IMR-90 (cell line): ENCODE results near the gene HAS3. TPM values are rescaled to one million over a fixed set of nuclear protein-coding genes. Genes with fewer than 3 reads are reported as not detected.

Experiments used
- ATAC-seq: fragments of 200-7000 bp; cut with Tn5 transposase; 2 replicates; pipeline ENCODE4 v1.9.1; 2020; ENCODE audit warnings: low read depth, mild to moderate bottlenecking, moderate library complexity
- BruUV-seq: library from RNA; stranded (reverse); fragments of 400-500 nt; replicated peaks from 2 replicates; lab custom pipeline; 2021; lab: Mats Ljungman, UMichigan
- CTCF ChIA-PET: fragments of 300-600 bp; formaldehyde crosslinking; extraction: SDS; loops from one replicate; lab custom pipeline; 2021; ENCODE audit warnings: antibody characterized with exemption; lab: Yijun Ruan, JAX
- POLR2A ChIA-PET: fragments of 300-600 bp; sonication (Branson Sonifier 250); formaldehyde crosslinking; loops from one replicate; lab custom pipeline; 2022; ENCODE audit warnings: antibody characterized with exemption; ENCODE audit not compliant: unreplicated experiment; lab: Charles Lee
- DNase-seq: peaks from one replicate; pipeline ENCODE4 v3.0.0; 2013
- H2AFZ ChIP-seq: replicated peaks from 2 replicates; pipeline ENCODE3; 2013; ENCODE audit warnings: low read length, mild to moderate bottlenecking; ENCODE audit not compliant: poor library complexity
- H2AK5ac ChIP-seq: 2 replicates; pipeline ENCODE4 v1.6.1; 2013; ENCODE audit warnings: low read depth, low read length, inconsistent platforms
- H2AK9ac ChIP-seq: replicated peaks from 2 replicates; pipeline ENCODE3; 2013; ENCODE audit warnings: mild to moderate bottlenecking, low read depth, low read length, moderate library complexity; ENCODE audit not compliant: poor library complexity
- H2BK120ac ChIP-seq: 2 replicates; pipeline ENCODE4 v1.6.1; 2013; ENCODE audit warnings: low read depth, low read length, inconsistent platforms
- H2BK15ac ChIP-seq: 3 replicates; pipeline ENCODE4 v1.6.1; 2013; ENCODE audit warnings: low read depth, low read length, inconsistent platforms
- H2BK20ac ChIP-seq: 2 replicates; pipeline ENCODE4 v1.6.1; 2013; ENCODE audit warnings: low read depth, mild to moderate bottlenecking, inconsistent platforms, low read length, moderate library complexity
- H2BK5ac ChIP-seq: 2 replicates; pipeline ENCODE4 v1.6.1; 2013; ENCODE audit warnings: mild to moderate bottlenecking, low read depth, low read length, inconsistent platforms; ENCODE audit not compliant: poor library complexity, severe bottlenecking
- H3K14ac ChIP-seq: replicated peaks from 2 replicates; pipeline ENCODE4 v1.6.1; 2013; ENCODE audit warnings: low read depth, low read length, inconsistent platforms
- H3K18ac ChIP-seq: 2 replicates; pipeline ENCODE4 v1.6.1; 2013; ENCODE audit warnings: low read depth, low read length, control low read depth
- H3K23ac ChIP-seq: 2 replicates; pipeline ENCODE4 v1.6.1; 2013; ENCODE audit warnings: low read depth, low read length, inconsistent platforms
- H3K27ac ChIP-seq: 2 replicates; pipeline ENCODE4 v1.5.1; 2013; ENCODE audit warnings: mild to moderate bottlenecking, control low read depth, low read length; ENCODE audit not compliant: insufficient read depth
- H3K27me3 ChIP-seq: 2 replicates; pipeline ENCODE4 v1.6.1; 2013; ENCODE audit warnings: low read length; ENCODE audit not compliant: control insufficient read depth, insufficient read depth
- H3K36me3 ChIP-seq: 2 replicates; pipeline ENCODE4 v1.6.1; 2013; ENCODE audit warnings: low read length, mixed read lengths; ENCODE audit not compliant: control insufficient read depth, insufficient read depth
- H3K4ac ChIP-seq: 2 replicates; pipeline ENCODE4 v1.6.1; 2013; ENCODE audit warnings: low read depth, low read length, inconsistent platforms
- H3K4me1 ChIP-seq: 2 replicates; pipeline ENCODE4 v1.6.1; 2013; ENCODE audit warnings: low read length, mixed read lengths; ENCODE audit not compliant: control insufficient read depth, insufficient read depth
- H3K4me2 ChIP-seq: 2 replicates; pipeline ENCODE4 v1.6.1; 2013; ENCODE audit warnings: low read depth, mild to moderate bottlenecking, control low read depth, low read length, moderate library complexity
- H3K4me3 ChIP-seq: 2 replicates; pipeline ENCODE4 v1.5.1; 2013; ENCODE audit warnings: low read depth, mild to moderate bottlenecking, control low read depth, low read length, moderate library complexity; ENCODE audit not compliant: insufficient read depth
- H3K56ac ChIP-seq: 2 replicates; pipeline ENCODE4 v1.6.1; 2013; ENCODE audit warnings: low read length, inconsistent platforms; ENCODE audit not compliant: insufficient read depth; ENCODE audit errors: extremely low read depth
- H3K79me1 ChIP-seq, 2 experiments: 2 replicates each; pipeline ENCODE4 v1.6.1; 2013; ENCODE audit warnings: low read length in 2 of 2, inconsistent platforms in 1 of 2, low read depth in 1 of 2
- H3K9ac ChIP-seq: 2 replicates; pipeline ENCODE4 v1.6.1; 2013; ENCODE audit warnings: low read depth, low read length, control low read depth
- H3K9me1 ChIP-seq: 2 replicates; pipeline ENCODE4 v1.6.1; 2013; ENCODE audit warnings: low read length, inconsistent platforms; ENCODE audit not compliant: insufficient read depth
- H3K9me3 ChIP-seq: 2 replicates; pipeline ENCODE4 v1.6.1; 2013; ENCODE audit warnings: low read length; ENCODE audit not compliant: control insufficient read depth, insufficient read depth
- H4K20me1 ChIP-seq: 2 replicates; pipeline ENCODE4 v1.6.1; 2013; ENCODE audit warnings: low read length, inconsistent platforms; ENCODE audit not compliant: insufficient read depth
- H4K5ac ChIP-seq: 2 replicates; pipeline ENCODE4 v1.6.1; 2013; ENCODE audit warnings: mild to moderate bottlenecking, low read depth, low read length, control low read depth
- H4K8ac ChIP-seq, 2 experiments: 2 replicates each; pipeline ENCODE4 v1.6.1; 2013; ENCODE audit warnings: low read depth in 2 of 2, low read length in 2 of 2, control low read depth in 1 of 2, inconsistent platforms in 1 of 2
- H4K91ac ChIP-seq: 2 replicates; pipeline ENCODE4 v1.6.1; 2013; ENCODE audit warnings: low read depth, low read length, inconsistent platforms; ENCODE audit not compliant: insufficient read depth
- BHLHE40 ChIP-seq: fragments of 150-350 bp; IDR thresholded peaks from 2 replicates; pipeline ENCODE4 v1.6.1; 2016; ENCODE audit warnings: mild to moderate bottlenecking, low read depth, low read length
- CEBPB ChIP-seq: IDR thresholded peaks from 2 replicates; pipeline ENCODE4 v1.6.1; 2012; ENCODE audit warnings: low read depth, low read length, improper control_type of control experiment
- CHD1 ChIP-seq: IDR thresholded peaks from 2 replicates; pipeline ENCODE4 v1.6.1; 2012; ENCODE audit warnings: low read depth, low read length, improper control_type of control experiment
- FOS ChIP-seq: fragments of 150-350 bp; IDR thresholded peaks from 2 replicates; pipeline ENCODE4 v1.6.1; 2016; ENCODE audit warnings: low read depth, low read length
- MAFK ChIP-seq: IDR thresholded peaks from 2 replicates; pipeline ENCODE4 v1.6.1; 2012; ENCODE audit warnings: low read depth, low read length, improper control_type of control experiment
- MAZ ChIP-seq: IDR thresholded peaks from 2 replicates; pipeline ENCODE4 v1.6.1; 2012; ENCODE audit warnings: low read depth, mild to moderate bottlenecking, low read length, improper control_type of control experiment, moderate library complexity, borderline replicate concordance
- MXI1 ChIP-seq: IDR thresholded peaks from 2 replicates; pipeline ENCODE4 v1.6.1; 2012; ENCODE audit warnings: low read depth, mild to moderate bottlenecking, low read length, moderate library complexity, borderline replicate concordance
- NFE2L2 ChIP-seq: fragments of 150-350 bp; IDR thresholded peaks from 2 replicates; pipeline ENCODE4 v1.6.1; 2016; ENCODE audit warnings: low read depth, mild to moderate bottlenecking, low read length
- POLR2A ChIP-seq: IDR thresholded peaks from 2 replicates; pipeline ENCODE4 v1.6.1; 2012; ENCODE audit warnings: mild to moderate bottlenecking, low read depth, low read length
- RAD21 ChIP-seq: IDR thresholded peaks from 2 replicates; pipeline ENCODE4 v1.6.1; 2012; ENCODE audit warnings: low read length, improper control_type of control experiment
- RCOR1 ChIP-seq: IDR thresholded peaks from 2 replicates; pipeline ENCODE4 v1.6.1; 2012; ENCODE audit warnings: mild to moderate bottlenecking, low read length, improper control_type of control experiment; ENCODE audit not compliant: insufficient replicate concordance
- RFX5 ChIP-seq: IDR thresholded peaks from 2 replicates; pipeline ENCODE4 v1.8.0; 2012; ENCODE audit warnings: low read depth, mild to moderate bottlenecking, low read length, moderate library complexity
- SMC3 ChIP-seq: fragments of 150-350 bp; IDR thresholded peaks from 2 replicates; pipeline ENCODE4 v1.6.1; 2016; ENCODE audit warnings: low read depth, mild to moderate bottlenecking, antibody characterized with exemption, low read length, moderate library complexity
- USF2 ChIP-seq: fragments of 150-350 bp; IDR thresholded peaks from 2 replicates; pipeline ENCODE4 v1.6.1; 2017; ENCODE audit warnings: mild to moderate bottlenecking, antibody characterized with exemption, low read length, low read depth
- WGBS, 2 experiments: methylation state at CpG; one replicate each; pipeline versions ENCODE4 v1.1.5 to v1.1.7; 2013; ENCODE audit warnings: missing lambda C conversion rate in 2 of 2; ENCODE audit not compliant: insufficient read length in 1 of 2; ENCODE audit errors: extremely low coverage in 2 of 2; 5-methylcytosine and 5-hydroxymethylcytosine counted together
- dilution Hi-C: fragments of 300-500 bp; cut with HindIII; formaldehyde crosslinking; loops from one replicate; pipeline ENCODE4 v1.14.3; 2018; ENCODE audit warnings: low sequenced_read_pairs; ENCODE audit not compliant: unreplicated experiment
- in situ Hi-C: fragments of 300-500 bp; cut with MboI; formaldehyde crosslinking; loops from 3 replicates; pipeline ENCODE4 v1.14.3; 2019; ENCODE audit warnings: low sequenced_read_pairs, inconsistent platforms, mixed read lengths
- intact Hi-C: fragments of 100-400 bp; cut with micrococcal nuclease; formaldehyde crosslinking; loops from 2 replicates; pipeline ENCODE4 v1.10.0; 2022
- polyA plus RNA-seq, 3 experiments: library from polyadenylated mRNA; depleted of rRNA; stranded (reverse); fragments of >200 nt; gene quantifications; 2 replicates each; pipeline ENCODE4 v1.2.3, GENCODE V29; 2012; ENCODE audit warnings: low replicate concordance in 1 of 3
- total RNA-seq: library from RNA; depleted of rRNA; stranded (reverse); fragments of >200 nt; gene quantifications from 2 replicates; pipeline ENCODE4 v1.2.3, GENCODE V29; 2012
- TF ChIP-seq, protein P1 (sequence below): conservative IDR thresholded peaks from 2 replicates; pipeline ENCODE4 v1.5.1; 2012; ENCODE audit warnings: mild to moderate bottlenecking, low read depth, low read length, improper control_type of control experiment
- TF ChIP-seq, protein P2 (sequence below): fragments of 150-350 bp; IDR thresholded peaks from 2 replicates; pipeline ENCODE4 v1.6.1; 2016; ENCODE audit warnings: low read depth, mild to moderate bottlenecking, low read length, moderate library complexity, borderline replicate concordance

The HAS3 gene
- total and polyA plus RNA-seq, 2 of the 4 experiments (the other 2 are of a cell fraction) = 0.36 to 0.97 TPM

- no peak for ATAC-seq
- ChIA-PET POLR2A (no interaction called here), CTCF (no interaction called here)
These were observed 18.3 kb upstream of the HAS3 start for GRCh38 chr16:69087161-69087581.

More at GRCh38 chr16:69087161-69087581, 18.3 kb upstream of the HAS3 start:
- H3K18ac ChIP-seq = no peak overlapping the region
- no peak overlapping the region for H3K4me3 ChIP-seq
- no peak overlapping the region for H3K23ac ChIP-seq
- no peak overlapping the region for H2AK9ac ChIP-seq
- no peak overlapping the region for H4K91ac ChIP-seq
- H4K20me1 ChIP-seq = no peaks in the 10 kb centered on the region
- H4K8ac ChIP-seq = no peak overlapping the region
- H2AFZ ChIP-seq = no peak overlapping the region
- no peak overlapping the region for H4K5ac ChIP-seq
- intact Hi-C loops (no loop called here), in situ Hi-C loops (no loop called here), dilution Hi-C loops (no loop called here)
- no peaks in the 10 kb centered on the region for H3K27me3 ChIP-seq
- no peak overlapping the region for H3K4ac ChIP-seq
- no peak overlapping the region for H3K27ac ChIP-seq
- H2AK5ac ChIP-seq = no peak overlapping the region
- no peak for DNase-seq
- TF ChIP-seq SMC3 = no peak
- TF ChIP-seq, protein P1, sequence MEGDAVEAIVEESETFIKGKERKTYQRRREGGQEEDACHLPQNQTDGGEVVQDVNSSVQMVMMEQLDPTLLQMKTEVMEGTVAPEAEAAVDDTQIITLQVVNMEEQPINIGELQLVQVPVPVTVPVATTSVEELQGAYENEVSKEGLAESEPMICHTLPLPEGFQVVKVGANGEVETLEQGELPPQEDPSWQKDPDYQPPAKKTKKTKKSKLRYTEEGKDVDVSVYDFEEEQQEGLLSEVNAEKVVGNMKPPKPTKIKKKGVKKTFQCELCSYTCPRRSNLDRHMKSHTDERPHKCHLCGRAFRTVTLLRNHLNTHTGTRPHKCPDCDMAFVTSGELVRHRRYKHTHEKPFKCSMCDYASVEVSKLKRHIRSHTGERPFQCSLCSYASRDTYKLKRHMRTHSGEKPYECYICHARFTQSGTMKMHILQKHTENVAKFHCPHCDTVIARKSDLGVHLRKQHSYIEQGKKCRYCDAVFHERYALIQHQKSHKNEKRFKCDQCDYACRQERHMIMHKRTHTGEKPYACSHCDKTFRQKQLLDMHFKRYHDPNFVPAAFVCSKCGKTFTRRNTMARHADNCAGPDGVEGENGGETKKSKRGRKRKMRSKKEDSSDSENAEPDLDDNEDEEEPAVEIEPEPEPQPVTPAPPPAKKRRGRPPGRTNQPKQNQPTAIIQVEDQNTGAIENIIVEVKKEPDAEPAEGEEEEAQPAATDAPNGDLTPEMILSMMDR = no peak
- TF ChIP-seq USF2 = no peak
- no peak for TF ChIP-seq NFE2L2
- TF ChIP-seq RFX5 = no peak
- TF ChIP-seq, protein P2, sequence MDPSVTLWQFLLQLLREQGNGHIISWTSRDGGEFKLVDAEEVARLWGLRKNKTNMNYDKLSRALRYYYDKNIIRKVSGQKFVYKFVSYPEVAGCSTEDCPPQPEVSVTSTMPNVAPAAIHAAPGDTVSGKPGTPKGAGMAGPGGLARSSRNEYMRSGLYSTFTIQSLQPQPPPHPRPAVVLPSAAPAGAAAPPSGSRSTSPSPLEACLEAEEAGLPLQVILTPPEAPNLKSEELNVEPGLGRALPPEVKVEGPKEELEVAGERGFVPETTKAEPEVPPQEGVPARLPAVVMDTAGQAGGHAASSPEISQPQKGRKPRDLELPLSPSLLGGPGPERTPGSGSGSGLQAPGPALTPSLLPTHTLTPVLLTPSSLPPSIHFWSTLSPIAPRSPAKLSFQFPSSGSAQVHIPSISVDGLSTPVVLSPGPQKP = no peak
- TF ChIP-seq FOS = no peak
- no peak for TF ChIP-seq CEBPB
- no peak for TF ChIP-seq RAD21
- TF ChIP-seq RCOR1 = no peak
- TF ChIP-seq MAZ = no peak
- no peak for TF ChIP-seq CHD1
- TF ChIP-seq MAFK = no peak
- no peak for TF ChIP-seq BHLHE40
- TF ChIP-seq POLR2A = no peak
- no peak for TF ChIP-seq MXI1
- no peaks in the 10 kb centered on the region for H3K9me3 ChIP-seq
- H2BK5ac ChIP-seq = no peak overlapping the region
- peaks cover 10% of the 10 kb centered on the region for H3K9me1 ChIP-seq
- WGBS, 2 experiments = 100% methylated on average over 1 of the region's 3 CpGs; no CpG with 5 or more reads in 1 of the 2 experiments
- H2BK120ac ChIP-seq = no peak overlapping the region
- H3K79me1 ChIP-seq = no peaks in the 10 kb centered on the region
- BruUV-seq = no TSS peak
- no peak overlapping the region for H3K56ac ChIP-seq
- no peak overlapping the region for H2BK20ac ChIP-seq
- no peak overlapping the region for H3K9ac ChIP-seq
- no peak overlapping the region for H2BK15ac ChIP-seq
- H3K4me1 ChIP-seq = peaks cover 10% of the 10 kb centered on the region
- no peak overlapping the region for H3K14ac ChIP-seq
- no peak overlapping the region for H3K4me2 ChIP-seq
- no peaks in the 10 kb centered on the region for H3K36me3 ChIP-seq
